Left ventricle myocardium superior (tissue), 1 donor: ENCODE measurements around the gene LY6G6C. TPM values are rescaled to one million over a fixed set of nuclear protein-coding genes. Genes with fewer than 3 reads are reported as not detected.

Experiments
- ATAC-seq: fragments of 200-7000 bp; cut with Tn5 transposase; one replicate; pipeline ENCODE4 v1.9.1; 2020; ENCODE audit warnings: mild to moderate bottlenecking, moderate library complexity
- DNase-seq: peaks from one replicate; pipeline ENCODE4 v3.0.0-alpha.2; 2020
- intact Hi-C: fragments of 100-400 bp; cut with micrococcal nuclease; formaldehyde crosslinking; loops from one replicate; pipeline ENCODE4 v1.11.0; 2022
- total RNA-seq: library from RNA; stranded (reverse); fragmentation: NEBNext Ultra II Directional; extraction: Animal tissue kit (Norgen Biotek cat#: 25700); gene quantifications from one replicate; pipeline ENCODE4 v1.2.1, GENCODE V29; 2021
- donor health status: DM: no; HTN: yes; CAD: no; lungs with severe emphysema.

The LY6G6C gene
- total RNA-seq, 1 donor from 2014 or later, result not detected

- intact Hi-C loops, result no loop called here
- no peak for DNase-seq
- ATAC-seq, result no peak
Measured at GRCh38 chr6:31744422-31744821, 22.9 kb upstream of the LY6G6C start.

DNA sequence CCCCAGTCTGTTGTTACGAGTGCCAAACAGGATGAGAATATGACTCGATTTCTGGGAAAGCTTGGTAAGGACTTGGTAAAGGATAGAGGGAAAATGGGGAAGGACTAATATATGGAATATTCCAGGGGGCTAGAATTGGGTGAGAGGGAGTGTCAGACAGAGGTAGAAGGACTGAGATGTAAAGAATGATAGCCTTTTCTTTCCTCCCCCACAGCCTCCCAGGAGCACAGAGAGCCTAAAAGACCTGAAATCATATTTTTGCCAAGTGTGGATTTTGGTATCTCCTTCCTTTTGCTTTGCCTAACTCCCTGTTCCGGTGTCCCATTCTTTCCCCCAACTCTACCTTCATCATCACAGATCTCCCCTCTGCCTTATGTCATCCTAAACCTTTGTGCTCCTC is 21.3 kb upstream of the LY6G6C start:
- ATAC-seq (no peak), DNase-seq (no peak)
- intact Hi-C loops, result no loop called here

GRCh38 chr6:31741815-31742214 is 20.3 kb upstream of the LY6G6C start:
- intact Hi-C loops, result no loop called here
- ATAC-seq (no peak), DNase-seq (no peak)

DNA sequence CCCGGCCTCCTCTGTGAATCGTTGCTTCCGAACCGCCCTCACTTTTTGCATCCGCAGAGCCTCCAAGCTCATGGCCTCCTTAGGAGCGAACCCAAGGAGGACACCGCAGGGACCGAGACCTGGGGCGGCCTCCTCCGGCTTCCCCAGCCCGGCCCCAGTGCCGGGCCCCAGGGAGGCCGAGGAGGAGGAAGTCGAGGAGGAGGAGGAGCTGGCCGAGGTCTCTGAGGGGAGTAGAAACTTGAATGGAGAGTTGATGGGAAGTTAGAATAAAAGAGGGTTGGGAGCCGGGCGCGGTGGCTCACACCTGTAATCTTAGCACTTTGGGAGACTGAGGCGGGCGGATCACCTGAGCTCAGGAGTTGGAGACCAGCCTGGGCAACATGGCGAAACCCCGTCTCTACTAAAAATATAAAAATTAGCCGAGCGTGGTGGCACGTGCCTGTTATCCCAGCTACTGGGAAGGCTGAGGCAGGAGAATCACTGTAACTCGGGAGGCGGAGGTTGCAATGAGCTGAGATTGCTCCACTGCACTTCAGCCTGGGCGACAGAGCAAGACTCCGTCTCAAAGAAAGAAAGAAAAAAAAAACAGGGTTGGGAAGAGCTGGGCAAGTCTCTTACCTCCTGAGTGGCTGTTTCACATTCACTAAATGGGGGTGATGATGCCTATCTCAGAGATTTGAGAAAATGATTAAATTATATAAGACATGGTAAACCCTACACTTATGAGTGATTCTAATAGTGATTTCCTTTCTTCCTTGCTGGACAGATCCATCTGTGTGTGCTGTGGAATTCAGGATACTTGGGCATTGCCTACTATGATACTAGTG is 19.1 kb upstream of the LY6G6C start:
- intact Hi-C loops, result no loop called here
- peak; percentile 49 for DNase-seq
- peak; percentile 1 for ATAC-seq

GRCh38 chr6:31739639-31740396 is 18.3 kb upstream of the LY6G6C start, which contains the start of gene MSH5:
MSH5 (plus strand) TSS chr6:31740005; CDS start chr6:31740467, 462 bp downstream.
- DNase-seq (peak; percentile 98), ATAC-seq (peak; percentile 94)
- intact Hi-C loops, result no loop called here

DNA sequence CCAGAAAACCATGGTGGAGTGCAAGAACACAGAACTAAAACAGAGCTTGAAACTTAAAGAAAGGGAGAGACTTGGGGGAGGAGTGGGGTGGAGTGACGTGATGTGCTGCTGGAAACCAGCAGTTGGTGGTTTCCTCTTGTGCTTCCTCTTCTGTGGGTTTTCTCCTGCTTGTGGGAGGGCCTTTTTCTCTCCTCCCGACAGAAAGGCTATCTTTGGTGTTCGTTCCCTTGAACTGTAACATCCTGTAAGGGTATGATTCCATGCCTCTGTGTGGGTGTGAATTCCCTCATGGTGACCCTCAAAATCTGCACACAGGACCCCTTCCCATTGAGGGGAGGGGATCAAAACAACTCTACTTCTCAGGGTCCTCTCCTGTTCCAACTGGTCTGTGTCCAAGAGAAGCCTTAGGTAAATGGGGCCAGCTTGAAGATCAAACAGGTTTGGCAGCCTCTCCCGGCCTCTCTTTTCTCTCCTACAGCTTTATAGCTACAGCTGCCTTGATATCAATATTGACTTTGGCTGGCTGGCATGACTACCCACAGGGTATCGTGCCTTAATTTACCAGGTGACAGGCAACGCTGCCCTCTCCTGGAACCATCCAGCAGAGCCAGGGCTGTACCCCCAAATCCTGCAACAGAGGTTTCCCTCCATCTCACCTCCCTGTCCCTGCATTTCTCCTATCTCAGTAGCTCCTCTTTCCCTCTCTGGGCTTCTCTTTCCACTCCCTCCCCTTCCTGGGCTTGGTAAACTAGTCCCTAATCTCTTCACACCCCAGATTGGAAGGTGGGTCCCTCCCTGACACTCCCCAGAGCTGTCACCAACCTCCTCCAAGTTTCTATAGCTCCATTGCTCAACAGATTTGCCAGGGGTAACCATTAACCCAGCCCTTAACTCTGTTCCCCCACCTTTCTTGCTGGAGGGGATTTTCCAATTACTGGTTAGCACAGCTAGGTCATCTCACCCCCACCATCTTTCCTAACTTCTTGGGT is 16.7 kb upstream of the LY6G6C start:
- intact Hi-C loops, result no loop called here
- DNase-seq, result no peak
- no peak for ATAC-seq

DNA sequence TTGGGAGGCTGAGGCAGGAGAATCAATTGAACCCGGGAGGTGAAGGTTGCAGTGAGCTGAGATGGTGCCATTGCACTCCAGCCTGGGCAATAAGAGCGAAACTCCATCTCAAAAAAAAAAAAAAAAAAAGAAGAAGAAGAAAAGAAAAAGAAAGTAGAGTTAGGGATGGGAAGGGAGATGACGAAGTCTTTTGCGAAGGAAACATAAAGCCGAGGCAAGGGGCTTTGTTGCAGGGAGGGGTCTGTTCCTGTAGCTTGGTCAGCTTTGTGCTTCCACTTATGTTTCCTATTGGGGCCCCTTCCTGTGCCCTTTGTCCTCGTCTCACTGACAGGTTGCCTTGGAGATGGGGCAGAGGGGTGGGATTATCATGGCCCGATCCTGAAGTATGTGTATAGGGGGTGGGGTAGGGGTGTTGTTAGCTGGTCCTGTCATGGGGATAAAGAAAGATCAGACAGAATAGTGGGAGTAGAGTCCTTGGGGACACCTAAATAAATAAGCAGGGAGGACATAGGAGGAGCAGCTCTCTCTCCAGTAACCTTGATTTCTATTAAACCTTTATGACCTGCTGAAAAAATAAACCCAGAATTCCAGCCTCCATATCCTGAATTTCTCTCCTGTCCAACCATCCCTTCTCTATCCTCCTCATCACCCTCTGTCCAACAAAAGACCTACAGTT is 15.9 kb upstream of the LY6G6C start:
- DNase-seq (no peak), ATAC-seq (no peak)
- intact Hi-C loops, result no loop called here

GRCh38 chr6:31736768-31737314 is 15.3 kb upstream of the LY6G6C start:
- intact Hi-C loops, result no loop called here
- DNase-seq (peak; percentile 37), ATAC-seq (no peak)

DNA sequence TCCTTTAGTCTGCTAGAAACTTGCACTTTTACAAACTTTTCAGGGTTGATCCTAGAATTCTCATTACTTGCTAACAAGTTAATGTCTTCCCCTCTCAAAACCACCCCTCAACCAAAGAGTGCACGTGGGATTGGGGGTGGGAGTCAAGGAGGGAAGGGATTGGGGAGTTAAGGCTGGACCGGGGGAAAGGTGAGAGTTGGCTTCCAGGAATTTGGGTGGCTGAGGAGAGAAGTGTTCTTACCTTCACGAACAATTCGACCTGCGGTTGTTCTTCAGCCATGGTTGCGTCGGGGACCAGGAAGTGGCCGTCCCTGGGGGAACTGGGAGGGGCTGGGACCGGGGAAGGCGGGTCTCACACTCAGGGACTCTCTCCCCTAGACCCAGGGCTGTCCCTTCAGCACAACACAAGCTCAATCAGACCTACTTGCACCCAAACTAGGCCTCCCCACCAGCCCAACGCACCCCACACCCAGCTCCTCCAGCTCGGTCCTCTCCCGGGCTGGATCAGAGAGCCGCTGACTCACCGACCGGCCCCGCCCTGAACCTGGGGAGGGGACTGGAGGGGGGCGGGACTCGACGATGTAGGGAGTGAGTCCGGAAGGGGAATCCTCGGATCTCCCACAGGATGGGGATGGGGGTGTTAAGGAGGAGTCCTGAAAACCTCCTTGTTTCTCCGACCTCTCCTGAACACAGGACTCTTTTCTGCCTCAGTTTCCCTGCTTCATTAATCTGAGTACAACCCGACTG is 14.6 kb upstream of the LY6G6C start, which contains the start of gene CLIC1:
Gene CLIC1, minus strand, starts transcription at position 510 of the 747 bp plus-strand sequence. Its CDS starts 230 bp downstream, at position 280.
- intact Hi-C loops, result no loop called here
- ATAC-seq (peak; percentile 70), DNase-seq (peak; percentile 90)

DNA sequence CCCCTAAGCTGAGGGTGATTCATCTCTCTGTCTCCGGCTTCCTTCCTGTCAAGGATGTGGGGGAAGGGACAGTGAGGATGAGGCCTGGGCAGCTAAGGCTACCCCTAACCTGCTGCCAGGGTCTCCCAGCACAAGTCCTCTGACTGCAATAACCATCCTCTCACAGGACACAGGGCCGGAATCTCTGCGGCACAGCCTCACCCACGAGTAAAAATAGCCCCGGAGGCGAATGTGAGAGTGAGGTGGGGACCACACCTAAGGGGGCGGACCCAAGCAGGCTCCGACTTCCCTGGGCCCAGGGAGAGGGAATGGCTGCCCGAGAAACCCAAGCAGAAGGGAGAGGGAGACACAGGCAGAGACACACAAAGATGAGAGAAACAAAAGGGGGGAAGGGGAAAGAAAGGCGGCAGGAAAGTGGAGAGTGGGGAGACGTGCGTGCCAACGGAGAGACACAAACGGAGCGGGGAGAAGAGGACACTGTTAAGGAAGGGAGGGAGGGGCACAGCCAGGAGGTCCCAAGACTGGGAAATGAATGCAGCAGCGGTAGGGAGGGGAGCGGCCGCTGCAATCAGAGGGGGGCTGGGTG is 13.4 kb upstream of the LY6G6C start:
- peak; percentile 3 for ATAC-seq
- DNase-seq, result peak; percentile 51
- intact Hi-C loops, result no loop called here

DNA sequence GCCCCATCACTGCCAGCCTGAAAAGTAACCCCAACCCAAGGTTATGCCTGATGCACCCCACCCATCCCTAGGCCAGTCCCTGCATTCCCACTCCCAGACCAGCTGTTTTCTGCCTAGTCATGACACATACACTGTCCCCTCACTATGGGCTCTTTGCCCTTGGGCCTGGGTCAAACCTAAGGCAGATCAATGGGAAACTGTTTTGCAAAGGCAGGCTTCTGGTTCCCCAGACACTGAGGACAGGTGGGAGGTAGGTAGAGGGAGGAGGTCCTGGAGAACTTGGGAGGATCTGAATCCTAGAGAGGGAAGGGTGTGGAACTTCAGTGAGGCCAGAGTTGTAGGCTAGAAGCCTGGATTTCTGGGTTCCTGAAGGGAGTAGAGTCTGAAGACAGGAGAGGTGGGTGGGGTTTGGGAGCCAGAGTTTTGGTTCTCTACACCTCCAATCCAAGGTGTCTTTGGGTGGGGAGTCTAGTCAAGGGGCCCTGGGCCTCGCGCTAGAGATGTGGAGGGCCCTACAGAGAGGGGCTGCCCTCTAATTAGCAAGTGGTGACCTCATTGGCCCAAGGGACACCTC is 12.8 kb upstream of the LY6G6C start:
- DNase-seq (no peak), ATAC-seq (no peak)
- intact Hi-C loops, result no loop called here

DNA sequence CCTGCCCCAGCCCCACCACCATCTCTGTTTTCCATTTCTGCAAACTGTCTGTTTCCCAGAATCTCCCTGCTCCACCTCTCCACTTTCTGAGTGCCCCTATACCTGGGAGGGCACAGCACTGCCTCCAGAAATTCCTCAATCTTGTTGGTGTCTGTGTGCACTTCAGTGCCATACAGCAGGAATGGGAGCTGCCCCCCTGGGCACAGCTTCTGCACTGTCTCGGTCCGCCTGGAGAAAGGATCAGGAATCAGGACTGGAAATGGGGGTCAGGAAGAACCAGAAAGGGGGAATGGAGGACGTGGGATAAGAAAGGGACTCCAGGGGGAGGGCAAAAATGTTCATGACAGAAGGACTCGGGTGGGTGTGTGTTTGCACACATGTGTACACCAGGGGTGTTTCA is 12.2 kb upstream of the LY6G6C start:
- DNase-seq, result no peak
- ATAC-seq, result no peak
- intact Hi-C loops, result no loop called here

DNA sequence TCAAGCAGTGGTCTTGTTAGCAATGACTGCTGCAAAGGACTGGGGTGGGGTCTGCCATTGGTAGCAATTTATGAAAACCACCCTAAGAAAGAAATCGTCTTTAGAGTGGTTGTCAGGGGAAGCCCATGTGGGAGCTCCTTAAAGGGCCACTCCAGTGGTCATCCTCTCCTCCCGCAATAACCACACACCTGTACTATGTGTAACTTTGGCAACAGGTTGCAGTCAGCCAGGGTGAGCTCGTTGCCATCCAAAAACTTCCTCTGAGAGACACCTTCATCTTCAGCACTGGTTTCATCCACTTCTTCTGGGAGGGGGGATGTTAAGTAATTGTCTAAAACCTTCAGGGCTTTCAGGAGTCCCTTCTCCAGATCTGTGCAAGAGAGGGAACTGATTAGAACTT is 10.5 kb upstream of the LY6G6C start:
- no peak for ATAC-seq
- intact Hi-C loops, result no loop called here
- no peak for DNase-seq

DNA sequence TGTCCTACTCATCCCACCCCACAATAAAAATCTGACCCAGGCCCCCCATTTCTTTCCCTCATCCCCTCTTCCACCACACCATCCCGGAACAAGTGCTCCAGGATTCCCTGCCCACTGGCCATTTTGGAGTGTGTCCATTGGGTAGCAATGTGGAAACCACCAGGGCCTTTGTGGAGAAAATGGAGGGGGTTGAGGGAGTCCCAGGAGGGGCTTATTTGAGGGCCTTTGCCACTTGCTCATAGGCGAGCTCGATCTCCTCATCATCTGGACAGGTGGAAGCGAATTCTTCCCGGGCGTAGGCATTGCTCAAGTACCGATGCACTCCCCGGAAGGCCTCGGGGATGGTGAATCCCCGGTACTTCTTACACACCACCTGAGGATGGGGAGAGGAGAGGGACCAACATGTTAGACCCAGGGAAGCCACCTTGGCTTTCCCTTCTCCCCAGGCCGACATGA is 9.1 kb upstream of the LY6G6C start:
- no peak for ATAC-seq
- intact Hi-C loops, result no loop called here
- DNase-seq, result no peak

DNA sequence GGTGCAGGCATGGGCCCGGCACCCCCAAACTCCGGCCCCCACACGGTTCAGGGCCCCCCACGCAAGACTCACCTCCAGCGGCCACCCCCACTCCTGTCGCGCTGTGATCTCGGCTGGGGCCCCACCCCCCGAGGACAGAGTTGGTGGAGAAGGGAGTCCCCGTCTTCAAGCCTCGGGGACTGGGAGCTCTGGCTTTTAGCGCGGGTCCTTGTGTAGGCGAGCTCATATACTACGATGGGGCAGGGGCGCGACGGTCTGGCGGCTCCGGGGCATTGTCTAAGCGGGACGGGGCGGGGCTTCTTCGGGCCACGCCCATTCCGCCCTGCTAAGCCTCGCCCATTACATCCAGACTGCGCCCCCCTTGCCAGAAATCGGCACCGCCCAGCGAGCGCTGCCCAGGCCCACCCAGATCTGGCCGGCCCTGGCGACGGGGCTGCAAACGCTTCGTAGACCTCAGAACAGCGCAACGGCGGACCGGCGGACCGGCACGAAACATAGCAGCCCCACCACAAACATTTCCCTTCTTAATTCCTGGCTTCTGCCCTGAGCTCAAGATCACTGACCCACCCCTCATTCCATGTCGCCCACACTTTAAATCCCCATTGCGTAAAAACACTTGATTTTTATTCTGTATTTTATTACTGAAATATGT is 8.6 kb upstream of the LY6G6C start:
- DNase-seq, result peak; percentile 96
- ATAC-seq, result peak; percentile 86
- intact Hi-C loops, result no loop called here

GRCh38 chr6:31729515-31729978 is 8.0 kb upstream of the LY6G6C start:
- DNase-seq (peak; percentile 95), ATAC-seq (peak; percentile 88)
- intact Hi-C loops, result no loop called here
